ENCODE results near the gene KLHL41. TPM values are rescaled to one million over a fixed set of nuclear protein-coding genes. Genes with fewer than 3 reads are reported as not detected.
"Not testable (repeated sequence)": the region's sequence is repeated elsewhere in the genome, so short reads cannot be mapped to it uniquely, and the experiment has no call there.

Gene KLHL41
- total RNA-seq, 1 experiment from 2014 or later, result 0.10 TPM

DNA sequence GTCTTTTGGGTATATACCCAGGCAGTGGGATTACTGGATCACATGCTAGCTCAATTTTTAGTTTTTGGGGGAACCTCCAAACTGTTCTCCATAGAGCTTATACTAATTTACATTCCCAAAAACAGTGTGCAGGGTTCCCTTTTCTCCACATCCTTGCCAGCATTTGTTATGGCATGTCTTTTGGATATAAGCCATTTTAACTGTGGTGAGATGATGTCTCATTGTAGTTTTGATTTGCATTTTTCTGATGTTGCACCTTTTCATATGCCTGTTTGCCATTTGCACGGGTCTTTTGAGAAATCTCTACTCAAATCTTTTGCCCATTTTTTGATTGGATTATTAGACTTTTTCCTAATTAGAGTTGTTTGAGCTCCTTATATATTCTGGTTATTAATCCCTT, 56.2 kb downstream of the KLHL41 start:
- in situ Hi-C loops (cut with HindIII; ENCODE audit: low sequenced_read_pairs), result no loop called here
- DNase-seq (ENCODE audit: low spot score), result no peak

DNA sequence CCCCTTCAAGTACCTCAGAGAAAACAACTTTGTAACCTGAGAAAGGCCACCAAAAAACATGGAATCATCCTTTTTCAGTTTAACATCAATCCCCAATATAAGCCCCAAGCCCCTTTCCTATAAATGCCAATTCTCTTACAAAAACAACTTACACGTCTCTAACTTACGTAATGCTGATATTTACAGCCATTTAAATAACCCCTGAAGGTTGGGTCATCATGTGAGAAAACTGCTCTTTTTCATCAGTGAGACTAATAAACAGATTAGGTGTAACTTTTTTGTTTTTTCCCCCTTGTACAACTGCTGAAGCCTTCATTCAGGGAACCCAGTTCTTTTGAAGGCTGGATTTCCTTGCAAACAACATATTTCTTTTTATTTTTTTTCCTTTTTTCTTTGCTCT, 60.4 kb downstream of the KLHL41 start:
- in situ Hi-C loops (cut with HindIII; ENCODE audit: low sequenced_read_pairs), result no loop called here
- no peak for DNase-seq (ENCODE audit: low spot score)

DNA sequence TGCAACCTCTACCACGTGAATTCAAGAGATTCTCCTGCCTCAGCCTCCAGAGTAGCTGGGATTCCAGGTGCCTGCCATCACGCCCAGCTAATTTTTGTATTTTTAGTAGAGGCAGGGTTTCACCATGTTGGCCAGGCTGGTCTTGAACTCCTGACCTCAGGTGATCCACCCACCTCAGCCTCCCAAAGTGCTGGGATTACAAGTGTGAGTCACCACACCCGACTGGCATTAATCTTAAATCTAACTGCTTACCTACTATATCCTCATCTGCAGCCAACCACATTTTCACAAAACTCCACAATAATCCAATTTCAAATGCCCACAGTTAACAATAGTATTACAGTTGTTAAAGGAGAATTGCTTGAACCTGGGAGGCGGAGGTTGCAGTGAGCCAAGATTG, 61.2 kb downstream of the KLHL41 start:
- DNase-seq (ENCODE audit: low spot score); in situ Hi-C loops (cut with HindIII; ENCODE audit: low sequenced_read_pairs): not testable (repeated sequence)

DNA sequence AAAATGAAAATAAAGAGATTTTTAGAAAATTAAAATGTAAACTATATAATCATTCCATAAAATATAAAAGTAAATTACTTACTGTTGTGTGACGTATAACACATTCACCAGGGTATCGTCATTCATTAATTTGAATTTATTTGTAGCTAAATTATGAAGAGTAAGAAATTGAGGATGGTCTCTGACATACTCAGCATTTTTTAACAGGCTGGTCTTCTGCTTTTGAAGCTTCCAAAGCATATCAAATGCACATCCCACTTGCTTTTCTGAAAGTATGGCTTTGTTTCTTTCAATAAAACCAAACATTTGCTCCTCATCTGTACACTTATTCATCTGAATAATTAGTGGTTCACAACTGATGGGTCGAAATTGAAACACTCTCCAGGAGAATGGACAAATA, 62.1 kb downstream of the KLHL41 start:
- in situ Hi-C loops (cut with HindIII; ENCODE audit: low sequenced_read_pairs), result no loop called here
- no peak for DNase-seq (ENCODE audit: low spot score)

DNA sequence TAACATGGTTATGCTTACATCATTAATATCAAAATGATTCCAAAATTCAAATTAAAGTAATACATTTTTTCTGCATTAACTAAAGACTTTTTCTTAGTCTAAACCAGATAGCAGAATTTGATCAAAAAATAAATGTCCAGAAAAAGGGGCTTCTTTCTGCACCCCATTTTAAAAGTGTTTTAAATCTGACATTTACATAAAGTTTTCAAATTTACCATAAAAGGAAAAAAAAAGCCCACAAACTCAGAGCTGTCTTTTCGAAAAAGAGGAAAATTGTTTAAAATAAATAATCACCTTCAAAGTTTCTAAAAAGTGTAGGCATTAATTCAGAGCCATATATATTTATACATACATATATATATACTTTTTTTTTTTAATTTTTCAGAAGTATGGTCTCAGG, 62.7 kb downstream of the KLHL41 start:
- in situ Hi-C loops (cut with HindIII; ENCODE audit: low sequenced_read_pairs), result no loop called here
- no peak for DNase-seq (ENCODE audit: low spot score)

DNA sequence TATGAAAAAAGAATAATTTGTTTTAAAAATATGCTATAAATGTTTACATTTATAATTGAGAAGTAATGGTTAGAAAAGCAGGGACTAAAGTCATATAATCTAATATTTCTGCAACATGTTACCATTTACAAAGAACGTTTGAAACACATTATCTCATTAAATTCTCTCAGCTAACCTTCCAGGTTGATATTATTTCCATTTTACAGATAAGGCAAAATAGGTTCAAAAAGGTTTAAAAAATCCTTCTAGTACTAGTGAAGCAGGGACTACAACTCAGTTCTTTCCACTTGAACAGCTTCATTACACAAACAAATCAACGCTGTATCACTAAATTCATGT, 63.3 kb downstream of the KLHL41 start:
- in situ Hi-C loops (cut with HindIII; ENCODE audit: low sequenced_read_pairs), result no loop called here
- DNase-seq (ENCODE audit: low spot score), result no peak

DNA sequence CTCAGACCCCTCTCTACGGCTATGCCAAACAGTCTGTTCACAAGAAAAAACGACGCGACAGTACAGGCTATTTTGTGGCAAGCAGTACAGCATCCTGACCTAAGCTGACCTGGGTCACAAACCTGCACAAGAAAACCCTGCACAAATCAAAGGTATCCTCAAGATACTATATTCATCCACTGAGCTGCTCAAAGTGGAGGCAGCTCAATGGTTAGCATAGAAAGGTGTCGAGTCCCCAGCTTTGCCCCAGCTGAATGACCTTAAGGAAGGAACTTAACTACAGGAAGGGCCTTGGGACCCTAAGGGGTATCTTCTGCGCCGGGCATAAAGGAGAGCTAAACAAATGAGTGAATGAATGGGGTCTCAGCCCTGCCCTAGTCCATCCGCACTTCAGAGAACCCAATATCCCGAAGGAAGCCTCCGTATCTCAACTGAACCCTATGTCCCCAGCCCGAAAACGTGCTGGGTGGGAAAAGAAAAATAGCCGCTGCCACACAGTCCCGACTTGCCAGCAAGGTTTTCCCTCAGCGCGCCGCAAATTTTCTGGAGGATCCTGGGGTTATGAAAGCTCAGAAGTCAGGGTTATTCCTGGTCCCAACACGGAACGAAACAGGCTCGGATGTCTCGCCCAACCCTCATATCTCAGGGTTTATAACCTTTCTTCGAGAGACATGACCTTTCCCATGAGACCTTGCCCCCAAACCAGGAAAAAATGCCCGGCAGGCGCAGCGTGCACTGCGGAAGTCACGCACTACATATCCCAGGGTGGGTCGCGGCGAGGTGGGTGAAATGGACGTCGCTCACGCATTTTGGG, 63.9 kb downstream of the KLHL41 start, which contains the start of gene FASTKD1:
TSS of gene FASTKD1 (minus strand) at position 706 of the 814 bp plus-strand sequence. CDS start 1,836 bp downstream, outside the sequence.
- in situ Hi-C loops (cut with HindIII; ENCODE audit: low sequenced_read_pairs), result no loop called here

DNA sequence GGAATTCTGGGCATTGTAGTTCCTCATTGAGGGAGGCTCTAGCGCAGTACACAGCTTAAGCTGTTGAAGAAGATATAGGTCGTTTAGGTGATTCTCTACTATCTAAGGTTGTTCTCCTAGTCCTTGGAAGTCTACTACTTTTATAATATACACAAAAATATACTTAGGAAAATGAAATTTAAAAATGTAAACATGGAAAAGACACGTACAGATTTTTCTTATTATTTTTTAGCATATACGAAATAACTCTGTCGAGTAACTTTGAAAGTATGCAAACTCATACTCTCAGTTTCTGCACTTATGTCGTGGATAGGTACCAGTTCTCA, 64.4 kb downstream of the KLHL41 start:
- in situ Hi-C loops (cut with HindIII; ENCODE audit: low sequenced_read_pairs), result no loop called here
- DNase-seq (ENCODE audit: low spot score), result no peak

More for the DNA sequence above, 63.9 kb downstream of the KLHL41 start, which contains the start of gene FASTKD1:
- peak; percentile 95 for DNase-seq (ENCODE audit: low spot score)

DNA sequence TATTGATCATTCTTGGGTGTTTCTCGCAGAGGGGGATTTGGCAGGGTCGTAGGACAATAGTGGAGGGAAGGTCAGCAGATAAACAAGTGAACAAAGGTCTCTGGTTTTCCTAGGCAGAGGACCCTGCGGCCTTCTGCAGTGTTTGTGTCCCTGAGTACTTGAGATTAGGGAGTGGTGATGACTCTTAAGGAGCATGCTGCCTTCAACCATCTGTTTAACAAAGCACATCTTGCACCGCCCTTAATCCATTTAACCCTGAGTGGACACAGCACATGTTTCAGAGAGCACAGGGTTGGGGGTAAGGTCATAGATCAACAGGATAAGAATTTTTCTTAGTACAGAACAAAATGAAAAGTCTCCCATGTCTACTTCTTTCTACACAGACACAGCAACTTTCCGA, 65.0 kb downstream of the KLHL41 start:
- DNase-seq (ENCODE audit: low spot score); in situ Hi-C loops (cut with HindIII; ENCODE audit: low sequenced_read_pairs): not testable (repeated sequence)

DNA sequence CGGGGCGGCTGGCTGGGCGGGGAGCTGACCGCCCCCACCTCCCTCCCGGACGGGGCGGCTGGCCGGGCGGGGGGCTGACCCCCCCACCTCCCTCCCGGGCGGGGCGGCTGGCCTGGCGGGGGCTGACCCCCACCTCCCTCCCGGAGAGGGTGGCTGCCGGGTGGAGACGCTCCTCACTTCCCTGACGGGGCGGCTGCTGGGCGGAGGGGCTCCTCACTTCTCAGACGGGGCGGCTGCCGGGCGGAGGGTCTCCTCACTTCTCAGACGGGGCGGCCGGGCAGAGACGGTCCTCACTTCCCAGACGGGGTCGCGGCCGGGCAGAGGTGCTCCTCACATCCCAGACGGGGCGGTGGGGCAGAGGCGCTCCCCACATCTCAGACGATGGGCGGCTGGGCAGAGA, 65.8 kb downstream of the KLHL41 start:
- DNase-seq (ENCODE audit: low spot score); in situ Hi-C loops (cut with HindIII; ENCODE audit: low sequenced_read_pairs): not testable (repeated sequence)

Other genes with a start within 250 kb of the KLHL41 start
- gene LRP2, start 147.2 kb upstream of the KLHL41 start, total RNA-seq (2014; rRNA removed; shearing (Covaris generic)), result not detected in 2 replicates
- 3.9 and 6.9 TPM in 2 replicates for gene BBS5, start 30.2 kb upstream of the KLHL41 start, total RNA-seq (2014; rRNA removed; shearing (Covaris generic))
- 20.2 and 27.7 TPM in 2 replicates for gene FASTKD1, start 64.2 kb downstream of the KLHL41 start, total RNA-seq (2014; rRNA removed; shearing (Covaris generic))
- 39.5 and 57.5 TPM in 2 replicates for gene PPIG, start 74.6 kb downstream of the KLHL41 start, total RNA-seq (2014; rRNA removed; shearing (Covaris generic))
- 0.07 TPM in 1 of 2 replicates, not detected in the other for gene CFAP210, start 184.7 kb downstream of the KLHL41 start, total RNA-seq (2014; rRNA removed; shearing (Covaris generic))
- 5.4 and 9.3 TPM in 2 replicates for gene PHOSPHO2, start 184.8 kb downstream of the KLHL41 start, total RNA-seq (2014; rRNA removed; shearing (Covaris generic))
- gene KLHL23, start 224.1 kb downstream of the KLHL41 start, total RNA-seq (2014; rRNA removed; shearing (Covaris generic)), result 29.4 and 31.7 TPM in 2 replicates

Measured in G401 (cell line).